ENCODE measurements around the gene PRDM10.

PRDM10 gene

DNA sequence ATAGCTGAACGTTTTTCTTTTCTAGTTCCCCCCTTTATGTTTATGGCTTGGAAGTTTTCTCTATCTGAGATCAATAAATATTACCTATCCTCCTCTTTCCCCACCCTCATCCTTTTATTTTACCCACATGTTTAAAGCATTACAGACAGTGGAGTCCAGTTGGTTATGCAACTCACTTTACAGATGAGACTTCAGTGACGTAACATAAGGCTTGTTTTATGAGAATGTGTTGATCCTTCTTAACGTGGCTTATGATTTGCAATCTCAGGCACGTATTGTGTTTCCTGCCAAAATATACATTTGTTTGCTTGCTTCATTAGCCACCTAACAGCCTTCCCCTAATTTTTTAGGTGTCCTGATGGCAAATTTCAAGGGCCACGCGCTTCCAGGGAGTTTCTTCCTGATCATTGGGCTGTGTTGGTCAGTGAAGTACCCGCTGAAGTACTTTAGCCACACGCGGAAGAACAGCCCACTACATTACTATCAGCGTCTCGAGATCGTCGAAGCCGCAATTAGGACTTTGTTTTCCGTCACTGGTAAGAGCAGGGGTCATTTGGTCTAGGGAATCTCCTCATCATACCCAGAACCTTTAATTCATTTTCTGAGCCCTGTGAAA, 150.4 kb downstream of the PRDM10 start:
- no peaks in the 10 kb centered on the region for H3K36me3 ChIP-seq (ENCODE audit: control insufficient read depth, insufficient read depth, low read length)
- H3K4me3 ChIP-seq (ENCODE audit: low read depth, low read length), result no peak overlapping the region
- no peak overlapping the region for H3K9ac ChIP-seq (ENCODE audit: low read depth, low read length)
- H3K9me3 ChIP-seq (ENCODE audit: control insufficient read depth, insufficient read depth, low read length), result no peaks in the 10 kb centered on the region
- H3K4me1 ChIP-seq (ENCODE audit: control insufficient read depth, insufficient read depth, low read length), result no peaks in the 10 kb centered on the region
- no peaks in the 10 kb centered on the region for H3K27me3 ChIP-seq (ENCODE audit: control insufficient read depth, insufficient read depth, low read length)

Measured in iPS-15b (cell line).